Cardiac atrium fibroblast (primary cell): ENCODE measurements around the gene FIBCD1. TPM values are rescaled to one million over a fixed set of nuclear protein-coding genes. Genes with fewer than 3 reads are reported as not detected.

Experiments used
- total RNA-seq: library from RNA; depleted of rRNA; stranded (reverse); fragments of >200 nt; gene quantifications from 2 replicates; pipeline ENCODE4 v1.2.3, GENCODE V29; 2015

Gene FIBCD1
- 0.36 and 0.65 TPM in 2 replicates for total RNA-seq

GRCh38 chr9:130938652-130939404 lies at the start of gene FIBCD1:
Gene FIBCD1, minus strand, starts transcription at chr9:130939247. Its CDS starts 640 bp downstream, at chr9:130938607.

GRCh38 chr9:130896233-130897014 lies 42.6 kb downstream of the FIBCD1 start, which contains the start of gene QRFP:
Gene QRFP, minus strand, starts transcription at chr9:130896812. Its CDS starts 2,974 bp downstream, at chr9:130893838.

Other genes with a start within 250 kb of the FIBCD1 start
- 15.7 and 23.0 TPM in 2 replicates for gene EXOSC2, start 245.5 kb downstream of the FIBCD1 start, total RNA-seq
- 56.3 and 61.4 TPM in 2 replicates for gene ABL1, start 104.0 kb downstream of the FIBCD1 start, total RNA-seq
- not detected in 2 replicates for gene QRFP, start 42.4 kb downstream of the FIBCD1 start, total RNA-seq
- not detected in 2 replicates for gene LAMC3, start 69.9 kb upstream of the FIBCD1 start, total RNA-seq
- 0.49 TPM in 1 of 2 replicates, not detected in the other for gene AIF1L, start 157.3 kb upstream of the FIBCD1 start, total RNA-seq
- 22.9 and 33.9 TPM in 2 replicates for gene NUP214, start 186.3 kb upstream of the FIBCD1 start, total RNA-seq